Inflammatory macrophage treated with lipopolysaccharide for 1 hour (primary cell): ENCODE data around the gene PROKR2.

Source experiments
- DNase-seq, 2 donors: peaks; one replicate each; pipeline ENCODE4 v3.0.0-alpha.2; 2020 to 2022

The PROKR2 gene

GRCh38 chr20:5316188-5317158, at the start of gene PROKR2:
Gene PROKR2, minus strand, starts transcription at chr20:5316954. Its CDS starts 2,585 bp downstream, at chr20:5314369.
- DNase-seq = no peak

GRCh38 chr20:5364997-5365597, 48.3 kb upstream of the PROKR2 start:
- no peak for DNase-seq

DNA sequence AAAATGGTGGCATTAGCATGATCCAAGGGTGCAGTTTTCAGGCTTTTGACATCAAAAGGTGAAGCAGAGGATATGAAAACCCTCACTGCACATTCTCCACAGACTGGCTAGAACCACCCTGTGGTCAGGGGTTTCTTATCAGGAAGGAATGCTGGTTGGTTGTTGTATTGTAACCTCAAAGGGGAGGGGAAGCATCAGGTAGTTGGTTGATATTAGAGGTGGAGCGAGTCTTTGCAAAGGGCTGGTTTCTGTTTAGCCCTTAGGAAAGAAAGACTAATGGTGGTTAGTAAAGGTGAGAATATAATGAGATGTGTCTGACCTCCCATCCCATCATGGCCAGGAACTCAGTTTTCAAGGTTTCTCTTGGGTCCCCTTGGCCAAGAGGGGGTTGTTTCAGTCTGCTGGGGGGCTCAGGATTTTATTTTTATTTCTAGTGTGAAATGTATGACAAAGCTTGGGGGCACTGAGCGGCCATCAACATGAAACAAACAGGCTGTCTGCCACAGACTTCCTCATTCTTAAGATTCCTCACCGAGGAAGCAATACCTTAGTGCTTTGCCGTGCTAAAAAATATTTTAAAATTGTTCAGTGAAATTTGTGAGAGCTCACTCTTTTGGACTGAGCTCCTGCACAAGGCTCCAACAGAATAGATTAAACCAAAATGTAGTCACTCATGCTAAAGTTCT, 47.5 kb upstream of the PROKR2 start:
- no peak for DNase-seq

DNA sequence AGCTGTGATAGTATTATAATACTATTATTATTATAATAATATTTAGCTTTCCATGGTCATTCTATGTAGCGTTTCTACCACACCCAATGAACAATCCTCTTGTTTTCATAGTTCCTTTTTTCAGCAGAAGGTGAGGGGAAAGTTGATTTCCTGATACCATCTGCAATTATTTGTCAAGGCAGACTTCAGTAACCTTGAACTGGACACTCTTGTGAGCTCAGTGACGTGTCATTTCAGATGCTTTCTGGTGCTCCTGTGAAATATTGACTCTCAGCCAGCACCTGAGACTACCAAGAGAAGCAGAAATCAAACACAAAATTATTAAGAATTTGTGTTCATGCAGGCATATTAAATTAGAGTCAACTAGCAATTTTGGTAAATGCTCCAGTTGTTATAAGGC, 46.0 kb upstream of the PROKR2 start:
- no peak for DNase-seq

- DNase-seq = no peak
Measured at GRCh38 chr20:5361176-5361575, 44.4 kb upstream of the PROKR2 start.

DNA sequence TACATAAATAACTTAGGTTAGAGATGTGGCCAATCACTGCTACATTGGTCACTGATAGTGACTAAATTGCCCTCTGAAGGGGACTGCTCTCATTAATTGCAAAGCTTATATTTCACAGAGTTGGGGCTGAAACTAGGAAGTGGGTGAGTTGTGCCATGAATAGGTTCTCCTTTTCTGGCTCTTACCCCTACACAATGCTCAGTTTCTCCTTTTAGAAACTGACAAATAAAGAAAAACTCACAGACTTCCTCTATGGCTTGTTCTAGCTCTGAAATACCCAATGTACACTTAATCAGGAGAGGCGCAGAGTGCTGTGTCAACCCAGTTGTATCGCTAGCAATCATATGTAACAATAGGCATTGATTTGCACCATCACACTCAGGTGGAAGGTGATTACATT, 41.2 kb upstream of the PROKR2 start:
- peak; percentile 81 to 88 for DNase-seq

DNA sequence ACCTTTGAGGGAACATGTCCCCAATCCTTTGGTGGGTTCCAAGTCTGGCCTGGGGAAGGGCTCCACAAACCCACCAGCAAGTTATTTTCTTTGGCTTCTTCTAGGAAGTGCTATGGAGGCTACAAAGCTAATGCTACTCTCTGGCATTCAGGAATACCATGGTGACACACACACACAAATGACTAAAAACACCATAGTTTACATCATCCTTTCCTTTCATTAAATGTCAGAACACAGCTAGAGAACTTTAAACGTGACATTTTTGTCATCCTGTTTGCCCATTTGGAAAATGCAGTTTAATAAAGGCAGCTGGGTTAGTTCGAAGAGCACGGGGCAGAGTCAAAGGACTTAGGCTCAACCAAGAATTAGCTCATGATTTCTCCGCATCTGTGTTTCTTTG, 40.2 kb upstream of the PROKR2 start:
- DNase-seq = peak; percentile 20 to 23

DNA sequence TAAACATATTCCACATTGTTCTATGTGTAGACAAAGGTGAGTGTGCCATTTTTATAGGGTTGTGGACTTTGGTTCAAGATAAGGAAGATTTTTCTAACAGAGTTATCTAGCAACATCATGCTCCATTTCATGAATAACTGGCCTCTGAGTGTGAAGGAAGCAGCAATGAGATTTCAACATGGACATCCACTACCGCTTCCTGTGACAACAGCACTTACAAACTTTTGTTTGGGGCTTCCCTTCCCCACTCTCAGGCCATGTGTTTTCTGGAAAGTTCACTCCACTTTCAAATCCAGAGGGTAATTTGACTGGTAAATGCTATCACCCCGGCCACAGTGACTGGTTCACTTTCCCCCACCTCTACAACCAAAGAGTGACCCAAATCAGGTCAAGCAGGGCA, 38.1 kb upstream of the PROKR2 start:
- DNase-seq = peak; percentile 47 to 54

GRCh38 chr20:5353624-5354496, 37.1 kb upstream of the PROKR2 start:
- peak; percentile 57 to 67 for DNase-seq

GRCh38 chr20:5349448-5349847, 32.7 kb upstream of the PROKR2 start:
- DNase-seq = no peak

GRCh38 chr20:5342021-5342420, 25.3 kb upstream of the PROKR2 start:
- DNase-seq = no peak

DNA sequence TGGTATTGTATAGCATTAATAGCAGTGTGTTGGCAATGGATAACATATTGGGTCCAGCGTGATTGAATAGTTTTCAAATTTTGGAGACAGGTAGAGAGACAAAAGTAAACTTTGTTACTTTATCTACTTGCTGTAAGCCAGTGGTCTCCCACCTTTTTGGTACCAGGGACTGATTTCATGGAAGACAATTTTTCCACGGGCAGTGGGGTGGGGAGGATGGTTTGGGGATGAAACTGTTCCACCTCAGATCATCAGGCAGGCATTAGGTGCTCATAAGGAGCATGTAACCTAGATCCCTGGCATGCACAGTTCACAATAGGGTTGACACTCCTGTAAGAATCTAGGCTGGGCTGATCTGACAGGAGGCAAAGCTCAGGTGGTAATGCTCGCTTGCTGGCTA, 14.6 kb upstream of the PROKR2 start:
- no peak for DNase-seq

- no peak for DNase-seq
Measured at GRCh38 chr20:5328268-5328667, 11.5 kb upstream of the PROKR2 start.

DNA sequence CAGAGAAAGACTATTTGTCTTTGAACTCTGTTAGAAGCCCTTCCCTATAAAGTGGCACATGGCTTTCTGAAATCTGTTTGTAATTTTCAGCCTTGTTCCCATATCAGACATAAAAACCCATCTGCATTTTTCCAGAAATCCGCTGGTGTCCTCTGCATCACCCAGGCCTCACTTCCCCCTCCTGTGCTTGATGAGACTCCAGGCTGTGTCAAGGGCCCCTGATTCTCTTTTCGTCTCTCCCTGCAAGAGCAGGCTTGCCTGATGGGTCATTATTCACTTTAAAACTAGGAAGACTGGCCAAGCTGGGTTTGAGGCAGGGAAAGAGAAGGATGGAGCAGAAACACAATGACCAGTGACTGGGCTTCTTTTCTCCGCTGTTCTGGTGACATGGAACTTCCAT, 10.6 kb upstream of the PROKR2 start:
- DNase-seq = no peak

- no peak for DNase-seq
Measured at GRCh38 chr20:5315807-5316187, 957 bp downstream of the PROKR2 start.

DNA sequence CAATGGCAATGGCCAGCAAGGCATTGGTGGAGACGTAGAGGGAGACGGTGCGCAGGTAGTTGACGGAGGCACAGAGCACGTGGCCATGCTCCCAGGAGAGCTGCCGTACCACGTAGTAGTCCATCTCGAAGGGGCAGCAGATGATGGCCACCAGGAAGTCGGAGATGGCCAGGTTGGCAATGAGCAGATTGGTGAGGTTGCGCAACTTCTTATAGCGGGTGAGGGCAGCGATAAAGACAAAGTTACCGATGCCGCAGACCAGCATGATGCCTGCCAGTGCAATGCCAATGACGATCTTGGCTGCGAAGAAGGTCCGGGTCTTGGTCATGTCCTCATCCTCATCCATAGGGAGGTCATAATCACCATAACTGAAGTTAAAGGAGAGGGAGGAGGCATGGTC, 2.8 kb downstream of the PROKR2 start:
- no peak for DNase-seq

DNA sequence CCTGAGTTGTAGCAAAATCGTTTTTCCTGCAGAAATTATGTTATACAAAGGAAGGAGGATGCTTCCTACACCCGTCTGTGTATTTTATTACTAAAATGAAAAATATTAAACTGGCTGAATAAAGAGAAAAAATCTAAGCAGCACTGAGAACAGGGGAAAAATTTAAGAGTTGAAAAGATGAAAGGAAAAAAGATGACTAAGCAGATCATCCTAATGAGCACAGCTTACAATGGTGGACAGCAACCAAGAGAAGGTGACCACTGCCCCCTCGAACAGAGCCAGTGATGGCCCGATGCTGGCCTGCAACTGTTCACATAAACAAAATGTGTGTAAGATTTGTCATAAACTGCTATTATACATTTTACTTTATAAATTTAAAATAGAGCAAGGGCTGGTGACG, 4.2 kb downstream of the PROKR2 start:
- DNase-seq = no peak

- DNase-seq = no peak
Measured at GRCh38 chr20:5309971-5310370, 6.8 kb downstream of the PROKR2 start.

DNA sequence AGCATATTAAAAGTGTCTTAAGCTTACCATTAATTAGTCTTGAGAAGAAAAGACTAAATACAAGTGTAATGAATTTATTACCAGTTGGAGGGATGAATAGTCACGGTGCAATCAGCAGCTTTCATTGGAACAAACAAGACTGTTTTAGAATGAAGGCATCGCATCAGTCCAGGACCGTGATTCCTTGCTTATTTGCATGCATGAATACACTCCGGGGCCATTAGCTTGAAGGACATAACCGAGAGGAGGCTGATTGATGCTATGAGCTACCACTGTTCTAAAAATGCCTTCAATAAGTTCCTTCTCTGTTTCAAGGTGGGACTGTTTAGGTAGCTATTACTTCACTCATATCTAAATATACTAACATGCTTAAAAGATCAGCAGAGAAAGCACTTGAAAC, 17.9 kb downstream of the PROKR2 start:
- no peak for DNase-seq

GRCh38 chr20:5297280-5298004, 19.3 kb downstream of the PROKR2 start:
- no peak for DNase-seq

- no peak for DNase-seq
Measured at GRCh38 chr20:5290596-5290995, 26.2 kb downstream of the PROKR2 start.

- DNase-seq = no peak
Measured at GRCh38 chr20:5282561-5282960, 34.2 kb downstream of the PROKR2 start.
